Omental fat pad (tissue), 4 donors: Measurements from ENCODE around the gene ME3. TPM values are rescaled to one million over a fixed set of nuclear protein-coding genes. Genes with fewer than 3 reads are reported as not detected.

Experiments
- ATAC-seq: fragments of 150-250 bp; one replicate; pipeline ENCODE4 v1.9.1; 2016; ENCODE audit warnings: mild to moderate bottlenecking, moderate library complexity; ENCODE audit not compliant: low FRiP score
- DNase-seq: peaks from one replicate; pipeline ENCODE4 v3.0.0-alpha.2; 2019; ENCODE audit warnings: low spot score
- CTCF ChIP-seq, 3 donors: fragments of 450-650 bp; IDR thresholded peaks; one replicate each; pipeline ENCODE4 v1.5.1; 2016 to 2017; ENCODE audit warnings: antibody characterized with exemption in 3 of 3, mild to moderate bottlenecking in 3 of 3, moderate library complexity in 2 of 3
- total RNA-seq, 4 donors: library from RNA; depleted of rRNA; stranded (reverse); fragments of >200 nt; gene quantifications; one replicate each; pipeline ENCODE4 v1.1.0, GENCODE V29; 2016

ME3 gene
- total RNA-seq, 4 donors from 2014 or later = 28.4 to 93.0 (median 80.1) TPM

GRCh38 chr11:86586307-86586706 lies 86.1 kb downstream of the ME3 start:
- ATAC-seq = no peak
- no peak for TF ChIP-seq CTCF (IDR thresholded peaks at IDR 0.05)

GRCh38 chr11:86582898-86583297 lies 89.5 kb downstream of the ME3 start:
- TF ChIP-seq CTCF (IDR thresholded peaks at IDR 0.05) = no peak
- ATAC-seq = no peak
- DNase-seq = no peak

More at GRCh38 chr11:86586307-86586706, 86.1 kb downstream of the ME3 start:
- no peak for DNase-seq

DNA sequence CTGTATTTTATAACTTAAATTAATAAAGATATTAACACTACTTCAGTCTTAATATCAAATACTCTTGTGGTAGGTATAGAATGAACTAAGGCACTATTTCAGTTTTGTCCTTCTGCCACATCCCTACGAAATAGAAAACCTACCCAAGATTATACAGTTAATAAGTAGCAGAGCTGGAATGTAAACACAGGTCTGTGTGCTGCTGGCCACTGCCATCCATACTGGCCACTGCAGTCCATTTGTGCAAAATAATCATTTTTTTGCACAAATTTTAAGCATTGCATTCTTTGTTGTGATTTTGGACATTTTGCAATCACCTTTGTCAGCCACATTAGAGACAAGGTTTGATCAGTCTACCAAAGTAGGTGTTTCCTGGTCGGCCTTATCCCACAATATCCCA lies 91.9 kb downstream of the ME3 start:
- no peak for TF ChIP-seq CTCF (IDR thresholded peaks at IDR 0.05)
- ATAC-seq (no peak), DNase-seq (no peak)

DNA sequence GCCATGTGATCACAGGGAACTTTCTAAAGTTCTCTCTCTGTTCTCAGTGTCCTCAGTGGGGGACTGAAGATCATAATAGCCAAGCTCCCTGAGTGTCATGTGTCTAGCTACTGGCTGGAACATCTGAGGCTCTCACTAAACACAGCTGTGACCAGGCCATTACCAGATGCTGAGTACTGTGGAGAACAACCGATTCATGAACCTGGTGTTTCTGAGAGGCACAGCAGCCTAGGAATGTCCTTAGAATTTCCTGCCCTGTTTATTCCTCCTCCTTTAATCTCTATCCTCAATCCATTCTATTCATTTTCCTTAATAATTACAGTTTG lies 93.0 kb downstream of the ME3 start:
- no peak for DNase-seq
- TF ChIP-seq CTCF (IDR thresholded peaks at IDR 0.05) = no peak
- ATAC-seq = no peak

GRCh38 chr11:86578727-86579405 lies 93.5 kb downstream of the ME3 start:
- no peak for ATAC-seq
- no peak for TF ChIP-seq CTCF (IDR thresholded peaks at IDR 0.05)
- DNase-seq = no peak

- no peak for TF ChIP-seq CTCF (IDR thresholded peaks at IDR 0.05)
- ATAC-seq (peak; percentile 92), DNase-seq (peak; percentile 50)
Measured at GRCh38 chr11:86577644-86578636, 94.5 kb downstream of the ME3 start.
